IMR-90 (cell line): ENCODE measurements around the gene DCDC2. TPM values are rescaled to one million over a fixed set of nuclear protein-coding genes. Genes with fewer than 3 reads are reported as not detected.

Source experiments
- ATAC-seq: fragments of 200-7000 bp; cut with Tn5 transposase; 2 replicates; pipeline ENCODE4 v1.9.1; 2020; ENCODE audit warnings: low read depth, mild to moderate bottlenecking, moderate library complexity
- BruUV-seq: library from RNA; stranded (reverse); fragments of 400-500 nt; replicated peaks from 2 replicates; lab custom pipeline; 2021; lab: Mats Ljungman, UMichigan
- CTCF ChIA-PET: fragments of 300-600 bp; formaldehyde crosslinking; extraction: SDS; loops from one replicate; lab custom pipeline; 2021; ENCODE audit warnings: antibody characterized with exemption; lab: Yijun Ruan, JAX
- POLR2A ChIA-PET: fragments of 300-600 bp; sonication (Branson Sonifier 250); formaldehyde crosslinking; loops from one replicate; lab custom pipeline; 2022; ENCODE audit warnings: antibody characterized with exemption; ENCODE audit not compliant: unreplicated experiment; lab: Charles Lee
- DNase-seq: peaks from one replicate; pipeline ENCODE4 v3.0.0; 2013
- H2AFZ ChIP-seq: replicated peaks from 2 replicates; pipeline ENCODE3; 2013; ENCODE audit warnings: low read length, mild to moderate bottlenecking; ENCODE audit not compliant: poor library complexity
- H2AK5ac ChIP-seq: 2 replicates; pipeline ENCODE4 v1.6.1; 2013; ENCODE audit warnings: low read depth, low read length, inconsistent platforms
- H2AK9ac ChIP-seq: replicated peaks from 2 replicates; pipeline ENCODE3; 2013; ENCODE audit warnings: mild to moderate bottlenecking, low read depth, low read length, moderate library complexity; ENCODE audit not compliant: poor library complexity
- H2BK120ac ChIP-seq: 2 replicates; pipeline ENCODE4 v1.6.1; 2013; ENCODE audit warnings: low read depth, low read length, inconsistent platforms
- H2BK15ac ChIP-seq: 3 replicates; pipeline ENCODE4 v1.6.1; 2013; ENCODE audit warnings: low read depth, low read length, inconsistent platforms
- H2BK20ac ChIP-seq: 2 replicates; pipeline ENCODE4 v1.6.1; 2013; ENCODE audit warnings: low read depth, mild to moderate bottlenecking, inconsistent platforms, low read length, moderate library complexity
- H2BK5ac ChIP-seq: 2 replicates; pipeline ENCODE4 v1.6.1; 2013; ENCODE audit warnings: mild to moderate bottlenecking, low read depth, low read length, inconsistent platforms; ENCODE audit not compliant: poor library complexity, severe bottlenecking
- H3K14ac ChIP-seq: replicated peaks from 2 replicates; pipeline ENCODE4 v1.6.1; 2013; ENCODE audit warnings: low read depth, low read length, inconsistent platforms
- H3K18ac ChIP-seq: 2 replicates; pipeline ENCODE4 v1.6.1; 2013; ENCODE audit warnings: low read depth, low read length, control low read depth
- H3K23ac ChIP-seq: 2 replicates; pipeline ENCODE4 v1.6.1; 2013; ENCODE audit warnings: low read depth, low read length, inconsistent platforms
- H3K27ac ChIP-seq: 2 replicates; pipeline ENCODE4 v1.5.1; 2013; ENCODE audit warnings: mild to moderate bottlenecking, control low read depth, low read length; ENCODE audit not compliant: insufficient read depth
- H3K27me3 ChIP-seq: 2 replicates; pipeline ENCODE4 v1.6.1; 2013; ENCODE audit warnings: low read length; ENCODE audit not compliant: control insufficient read depth, insufficient read depth
- H3K36me3 ChIP-seq: 2 replicates; pipeline ENCODE4 v1.6.1; 2013; ENCODE audit warnings: low read length, mixed read lengths; ENCODE audit not compliant: control insufficient read depth, insufficient read depth
- H3K4ac ChIP-seq: 2 replicates; pipeline ENCODE4 v1.6.1; 2013; ENCODE audit warnings: low read depth, low read length, inconsistent platforms
- H3K4me1 ChIP-seq: 2 replicates; pipeline ENCODE4 v1.6.1; 2013; ENCODE audit warnings: low read length, mixed read lengths; ENCODE audit not compliant: control insufficient read depth, insufficient read depth
- H3K4me2 ChIP-seq: 2 replicates; pipeline ENCODE4 v1.6.1; 2013; ENCODE audit warnings: low read depth, mild to moderate bottlenecking, control low read depth, low read length, moderate library complexity
- H3K4me3 ChIP-seq: 2 replicates; pipeline ENCODE4 v1.5.1; 2013; ENCODE audit warnings: low read depth, mild to moderate bottlenecking, control low read depth, low read length, moderate library complexity; ENCODE audit not compliant: insufficient read depth
- H3K56ac ChIP-seq: 2 replicates; pipeline ENCODE4 v1.6.1; 2013; ENCODE audit warnings: low read length, inconsistent platforms; ENCODE audit not compliant: insufficient read depth; ENCODE audit errors: extremely low read depth
- H3K79me1 ChIP-seq, 2 experiments: 2 replicates each; pipeline ENCODE4 v1.6.1; 2013; ENCODE audit warnings: low read length in 2 of 2, inconsistent platforms in 1 of 2, low read depth in 1 of 2
- H3K9ac ChIP-seq: 2 replicates; pipeline ENCODE4 v1.6.1; 2013; ENCODE audit warnings: low read depth, low read length, control low read depth
- H3K9me1 ChIP-seq: 2 replicates; pipeline ENCODE4 v1.6.1; 2013; ENCODE audit warnings: low read length, inconsistent platforms; ENCODE audit not compliant: insufficient read depth
- H3K9me3 ChIP-seq: 2 replicates; pipeline ENCODE4 v1.6.1; 2013; ENCODE audit warnings: low read length; ENCODE audit not compliant: control insufficient read depth, insufficient read depth
- H4K20me1 ChIP-seq: 2 replicates; pipeline ENCODE4 v1.6.1; 2013; ENCODE audit warnings: low read length, inconsistent platforms; ENCODE audit not compliant: insufficient read depth
- H4K5ac ChIP-seq: 2 replicates; pipeline ENCODE4 v1.6.1; 2013; ENCODE audit warnings: mild to moderate bottlenecking, low read depth, low read length, control low read depth
- H4K8ac ChIP-seq, 2 experiments: 2 replicates each; pipeline ENCODE4 v1.6.1; 2013; ENCODE audit warnings: low read depth in 2 of 2, low read length in 2 of 2, control low read depth in 1 of 2, inconsistent platforms in 1 of 2
- H4K91ac ChIP-seq: 2 replicates; pipeline ENCODE4 v1.6.1; 2013; ENCODE audit warnings: low read depth, low read length, inconsistent platforms; ENCODE audit not compliant: insufficient read depth
- BHLHE40 ChIP-seq: fragments of 150-350 bp; IDR thresholded peaks from 2 replicates; pipeline ENCODE4 v1.6.1; 2016; ENCODE audit warnings: mild to moderate bottlenecking, low read depth, low read length
- CEBPB ChIP-seq: IDR thresholded peaks from 2 replicates; pipeline ENCODE4 v1.6.1; 2012; ENCODE audit warnings: low read depth, low read length, improper control_type of control experiment
- CHD1 ChIP-seq: IDR thresholded peaks from 2 replicates; pipeline ENCODE4 v1.6.1; 2012; ENCODE audit warnings: low read depth, low read length, improper control_type of control experiment
- FOS ChIP-seq: fragments of 150-350 bp; IDR thresholded peaks from 2 replicates; pipeline ENCODE4 v1.6.1; 2016; ENCODE audit warnings: low read depth, low read length
- MAFK ChIP-seq: IDR thresholded peaks from 2 replicates; pipeline ENCODE4 v1.6.1; 2012; ENCODE audit warnings: low read depth, low read length, improper control_type of control experiment
- MAZ ChIP-seq: IDR thresholded peaks from 2 replicates; pipeline ENCODE4 v1.6.1; 2012; ENCODE audit warnings: low read depth, mild to moderate bottlenecking, low read length, improper control_type of control experiment, moderate library complexity, borderline replicate concordance
- MXI1 ChIP-seq: IDR thresholded peaks from 2 replicates; pipeline ENCODE4 v1.6.1; 2012; ENCODE audit warnings: low read depth, mild to moderate bottlenecking, low read length, moderate library complexity, borderline replicate concordance
- NFE2L2 ChIP-seq: fragments of 150-350 bp; IDR thresholded peaks from 2 replicates; pipeline ENCODE4 v1.6.1; 2016; ENCODE audit warnings: low read depth, mild to moderate bottlenecking, low read length
- POLR2A ChIP-seq: IDR thresholded peaks from 2 replicates; pipeline ENCODE4 v1.6.1; 2012; ENCODE audit warnings: mild to moderate bottlenecking, low read depth, low read length
- RAD21 ChIP-seq: IDR thresholded peaks from 2 replicates; pipeline ENCODE4 v1.6.1; 2012; ENCODE audit warnings: low read length, improper control_type of control experiment
- RCOR1 ChIP-seq: IDR thresholded peaks from 2 replicates; pipeline ENCODE4 v1.6.1; 2012; ENCODE audit warnings: mild to moderate bottlenecking, low read length, improper control_type of control experiment; ENCODE audit not compliant: insufficient replicate concordance
- RFX5 ChIP-seq: IDR thresholded peaks from 2 replicates; pipeline ENCODE4 v1.8.0; 2012; ENCODE audit warnings: low read depth, mild to moderate bottlenecking, low read length, moderate library complexity
- SMC3 ChIP-seq: fragments of 150-350 bp; IDR thresholded peaks from 2 replicates; pipeline ENCODE4 v1.6.1; 2016; ENCODE audit warnings: low read depth, mild to moderate bottlenecking, antibody characterized with exemption, low read length, moderate library complexity
- WGBS, 2 experiments: methylation state at CpG; one replicate each; pipeline versions ENCODE4 v1.1.5 to v1.1.7; 2013; ENCODE audit warnings: missing lambda C conversion rate in 2 of 2; ENCODE audit not compliant: insufficient read length in 1 of 2; ENCODE audit errors: extremely low coverage in 2 of 2; 5-methylcytosine and 5-hydroxymethylcytosine counted together
- dilution Hi-C: fragments of 300-500 bp; cut with HindIII; formaldehyde crosslinking; loops from one replicate; pipeline ENCODE4 v1.14.3; 2018; ENCODE audit warnings: low sequenced_read_pairs; ENCODE audit not compliant: unreplicated experiment
- in situ Hi-C: fragments of 300-500 bp; cut with MboI; formaldehyde crosslinking; loops from 3 replicates; pipeline ENCODE4 v1.14.3; 2019; ENCODE audit warnings: low sequenced_read_pairs, inconsistent platforms, mixed read lengths
- intact Hi-C: fragments of 100-400 bp; cut with micrococcal nuclease; formaldehyde crosslinking; loops from 2 replicates; pipeline ENCODE4 v1.10.0; 2022
- polyA plus RNA-seq, 3 experiments: library from polyadenylated mRNA; depleted of rRNA; stranded (reverse); fragments of >200 nt; gene quantifications; 2 replicates each; pipeline ENCODE4 v1.2.3, GENCODE V29; 2012; ENCODE audit warnings: low replicate concordance in 1 of 3
- total RNA-seq: library from RNA; depleted of rRNA; stranded (reverse); fragments of >200 nt; gene quantifications from 2 replicates; pipeline ENCODE4 v1.2.3, GENCODE V29; 2012
- TF ChIP-seq, protein P1 (sequence below): fragments of 150-350 bp; IDR thresholded peaks from 2 replicates; pipeline ENCODE4 v1.6.1; 2016; ENCODE audit warnings: low read depth, mild to moderate bottlenecking, low read length, moderate library complexity, borderline replicate concordance
- TF ChIP-seq, protein P2 (sequence below): conservative IDR thresholded peaks from 2 replicates; pipeline ENCODE4 v1.5.1; 2012; ENCODE audit warnings: mild to moderate bottlenecking, low read depth, low read length, improper control_type of control experiment
- TF ChIP-seq, protein P3 (sequence below): fragments of 150-350 bp; IDR thresholded peaks from 2 replicates; pipeline ENCODE4 v1.6.1; 2017; ENCODE audit warnings: mild to moderate bottlenecking, antibody characterized with exemption, low read length, low read depth

DCDC2 gene
- total and polyA plus RNA-seq, 2 of the 4 experiments (the other 2 are of a cell fraction): not detected

DNA sequence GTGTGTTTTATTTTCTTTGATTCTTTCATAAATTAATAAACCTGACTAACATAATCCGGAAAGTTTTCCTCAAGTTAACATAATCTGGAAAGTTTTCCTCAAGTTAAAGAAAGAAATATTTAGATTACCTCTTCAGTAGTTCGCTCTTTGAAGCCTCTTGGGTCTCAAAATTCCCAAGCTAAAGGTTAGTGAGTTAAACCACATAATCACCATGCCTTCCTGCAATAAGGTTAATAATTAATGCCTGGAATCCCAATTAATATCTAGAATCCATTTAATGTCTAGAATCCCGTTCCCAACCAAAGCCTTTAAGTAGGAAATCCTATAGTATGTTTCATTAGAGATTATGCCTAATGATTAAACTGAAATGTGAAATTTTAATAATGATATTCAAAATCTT is 12.9 kb downstream of the DCDC2 start:
- Histone ChIP-seq H3K27ac (no peak overlapping the region), H3K36me3 (no peaks in the 10 kb centered on the region), H3K14ac (no peak overlapping the region), H2AK5ac (no peak overlapping the region), H2AK9ac (no peak overlapping the region), H3K79me1 (no peaks in the 10 kb centered on the region), H2BK20ac (no peak overlapping the region), H3K56ac (no peak overlapping the region), H3K4me2 (no peak overlapping the region), H3K4ac (no peak overlapping the region), H4K20me1 (no peaks in the 10 kb centered on the region), H4K8ac (no peak overlapping the region), H3K18ac (no peak overlapping the region), H4K91ac (no peak overlapping the region), H3K27me3 (no peaks in the 10 kb centered on the region; the same call in 1 of the 2 replicates), H4K5ac (no peak overlapping the region), H3K9ac (no peak overlapping the region), H2BK15ac (no peak overlapping the region), H3K9me3 (no peaks in the 10 kb centered on the region), H2BK120ac (no peak overlapping the region), H2BK5ac (no peak overlapping the region), H3K9me1 (no peaks in the 10 kb centered on the region), H3K4me3 (no peak overlapping the region), H2AFZ (no peak overlapping the region), H3K4me1 (no peaks in the 10 kb centered on the region), H3K23ac (no peak overlapping the region)
- ChIA-PET CTCF (no interaction called here), POLR2A (no interaction called here)
- DNase-seq: no peak
- no peak for ATAC-seq
- in situ Hi-C loops (no loop called here), dilution Hi-C loops (no loop called here), intact Hi-C loops (no loop called here)
- no TSS peak for BruUV-seq
- TF ChIP-seq, protein P1, sequence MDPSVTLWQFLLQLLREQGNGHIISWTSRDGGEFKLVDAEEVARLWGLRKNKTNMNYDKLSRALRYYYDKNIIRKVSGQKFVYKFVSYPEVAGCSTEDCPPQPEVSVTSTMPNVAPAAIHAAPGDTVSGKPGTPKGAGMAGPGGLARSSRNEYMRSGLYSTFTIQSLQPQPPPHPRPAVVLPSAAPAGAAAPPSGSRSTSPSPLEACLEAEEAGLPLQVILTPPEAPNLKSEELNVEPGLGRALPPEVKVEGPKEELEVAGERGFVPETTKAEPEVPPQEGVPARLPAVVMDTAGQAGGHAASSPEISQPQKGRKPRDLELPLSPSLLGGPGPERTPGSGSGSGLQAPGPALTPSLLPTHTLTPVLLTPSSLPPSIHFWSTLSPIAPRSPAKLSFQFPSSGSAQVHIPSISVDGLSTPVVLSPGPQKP: no peak
- TF ChIP-seq NFE2L2: no peak
- TF ChIP-seq MAZ: no peak
- TF ChIP-seq MAFK: no peak
- TF ChIP-seq BHLHE40: no peak
- no peak for TF ChIP-seq CEBPB
- TF ChIP-seq, protein P2, sequence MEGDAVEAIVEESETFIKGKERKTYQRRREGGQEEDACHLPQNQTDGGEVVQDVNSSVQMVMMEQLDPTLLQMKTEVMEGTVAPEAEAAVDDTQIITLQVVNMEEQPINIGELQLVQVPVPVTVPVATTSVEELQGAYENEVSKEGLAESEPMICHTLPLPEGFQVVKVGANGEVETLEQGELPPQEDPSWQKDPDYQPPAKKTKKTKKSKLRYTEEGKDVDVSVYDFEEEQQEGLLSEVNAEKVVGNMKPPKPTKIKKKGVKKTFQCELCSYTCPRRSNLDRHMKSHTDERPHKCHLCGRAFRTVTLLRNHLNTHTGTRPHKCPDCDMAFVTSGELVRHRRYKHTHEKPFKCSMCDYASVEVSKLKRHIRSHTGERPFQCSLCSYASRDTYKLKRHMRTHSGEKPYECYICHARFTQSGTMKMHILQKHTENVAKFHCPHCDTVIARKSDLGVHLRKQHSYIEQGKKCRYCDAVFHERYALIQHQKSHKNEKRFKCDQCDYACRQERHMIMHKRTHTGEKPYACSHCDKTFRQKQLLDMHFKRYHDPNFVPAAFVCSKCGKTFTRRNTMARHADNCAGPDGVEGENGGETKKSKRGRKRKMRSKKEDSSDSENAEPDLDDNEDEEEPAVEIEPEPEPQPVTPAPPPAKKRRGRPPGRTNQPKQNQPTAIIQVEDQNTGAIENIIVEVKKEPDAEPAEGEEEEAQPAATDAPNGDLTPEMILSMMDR: no peak
- no peak for TF ChIP-seq CHD1
- TF ChIP-seq MXI1: no peak
- no peak for TF ChIP-seq FOS
- no peak for TF ChIP-seq RCOR1
- TF ChIP-seq, protein P3, sequence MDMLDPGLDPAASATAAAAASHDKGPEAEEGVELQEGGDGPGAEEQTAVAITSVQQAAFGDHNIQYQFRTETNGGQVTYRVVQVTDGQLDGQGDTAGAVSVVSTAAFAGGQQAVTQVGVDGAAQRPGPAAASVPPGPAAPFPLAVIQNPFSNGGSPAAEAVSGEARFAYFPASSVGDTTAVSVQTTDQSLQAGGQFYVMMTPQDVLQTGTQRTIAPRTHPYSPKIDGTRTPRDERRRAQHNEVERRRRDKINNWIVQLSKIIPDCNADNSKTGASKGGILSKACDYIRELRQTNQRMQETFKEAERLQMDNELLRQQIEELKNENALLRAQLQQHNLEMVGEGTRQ: no peak
- no peak for TF ChIP-seq POLR2A
- no peak for TF ChIP-seq RFX5
- no peak for TF ChIP-seq SMC3
- no peak for TF ChIP-seq RAD21
- no CpG with 5 or more reads among the region's 3 CpGs for WGBS, 2 experiments
